T-cell (primary cell): ENCODE data around the gene AXIN1. TPM values are rescaled to one million over a fixed set of nuclear protein-coding genes. Genes with fewer than 3 reads are reported as not detected.

Source experiments
- ATAC-seq, 4 experiments: fragments of 200-7000 bp in 3 of 4; fragments of 150-1000 bp in 1 of 4; cut with Tn5 transposase; replicated peaks in 1 of 4; 1 replicate in 3 of 4; 2 replicates in 1 of 4; pipeline ENCODE4 v1.10.0; 2021; ENCODE audit warnings: moderate library complexity in 3 of 4, mild to moderate bottlenecking in 2 of 4, moderate number of reproducible peaks in 1 of 4
- CTCF ChIA-PET, 2 donors: fragments of 300-600 bp; sonication (Branson Sonifier 250); formaldehyde crosslinking; loops; one replicate each; lab custom pipeline; 2022; ENCODE audit warnings: antibody characterized with exemption in 2 of 2; lab: Charles Lee
- POLR2A ChIA-PET, 2 donors: fragments of 300-600 bp; sonication (Branson Sonifier 250); formaldehyde crosslinking; loops; one replicate each; lab custom pipeline; 2022; ENCODE audit warnings: antibody characterized with exemption in 2 of 2; lab: Charles Lee
- DNase-seq, 35 experiments: peaks; one replicate each; pipeline versions ENCODE4 v3.0.0 to v3.0.0-alpha.2; 2013 to 2023
- H3K27ac ChIP-seq: one replicate; pipeline ENCODE4 v1.5.1; 2013; ENCODE audit warnings: low read length
- H3K27me3 ChIP-seq, 2 experiments: replicated peaks in 1 of 2; 1 replicate in 1 of 2; 2 replicates in 1 of 2; pipeline versions ENCODE4 v1.6.1 to v1.7.0; 2013; ENCODE audit warnings: low read length in 1 of 2, mixed read lengths in 1 of 2; ENCODE audit not compliant: control insufficient read depth in 2 of 2, insufficient read depth in 2 of 2; ENCODE audit errors: extremely low read depth in 1 of 2
- H3K36me3 ChIP-seq, 2 donors: 1 replicate in 1 of 2; 2 replicates in 1 of 2; pipeline versions ENCODE4 v1.6.1 to v1.7.0; 2013; ENCODE audit warnings: low read length in 1 of 2; ENCODE audit not compliant: control insufficient read depth in 2 of 2, insufficient read depth in 1 of 2; ENCODE audit errors: extremely low read depth in 1 of 2
- H3K4me1 ChIP-seq, 2 experiments: 1 replicate in 1 of 2; 2 replicates in 1 of 2; pipeline versions ENCODE4 v1.6.1 to v1.7.0; 2013; ENCODE audit warnings: low read length in 2 of 2, mixed read lengths in 1 of 2; ENCODE audit not compliant: insufficient read depth in 2 of 2, control insufficient read depth in 1 of 2; ENCODE audit errors: extremely low read depth in 1 of 2
- H3K4me3 ChIP-seq, 2 donors: 1 replicate in 1 of 2; 2 replicates in 1 of 2; pipeline versions ENCODE4 v1.5.1 to v1.7.0; 2013; ENCODE audit warnings: mild to moderate bottlenecking in 2 of 2, low read length in 1 of 2, moderate library complexity in 1 of 2; ENCODE audit not compliant: control insufficient read depth in 1 of 2; ENCODE audit errors: extremely low read depth in 1 of 2
- H3K9me3 ChIP-seq: 2 replicates; pipeline ENCODE4 v1.7.0; 2013
- H3K27ac Mint-ChIP-seq, 2 donors: one replicate each; pipeline ENCODE4 v1.8.0; 2020 to 2021; ENCODE audit warnings: mild to moderate bottlenecking in 2 of 2, mixed read lengths in 2 of 2
- H3K27me3 Mint-ChIP-seq, 2 donors: one replicate each; pipeline ENCODE4 v1.8.0; 2021 to 2022; ENCODE audit warnings: mixed read lengths in 2 of 2
- H3K36me3 Mint-ChIP-seq: one replicate; pipeline ENCODE4 v1.8.0; 2021; ENCODE audit warnings: mixed read lengths
- H3K4me1 Mint-ChIP-seq, 3 donors: one replicate each; pipeline ENCODE4 v1.8.0; 2020 to 2022; ENCODE audit warnings: mixed read lengths in 3 of 3, mild to moderate bottlenecking in 1 of 3
- H3K4me3 Mint-ChIP-seq, 3 donors: one replicate each; pipeline ENCODE4 v1.8.0; 2020 to 2022; ENCODE audit warnings: mild to moderate bottlenecking in 3 of 3, mixed read lengths in 3 of 3, moderate library complexity in 3 of 3
- H3K9me3 Mint-ChIP-seq, 3 donors: one replicate each; pipeline ENCODE4 v1.8.0; 2020 to 2022; ENCODE audit warnings: mixed read lengths in 3 of 3
- WGBS: methylation state at CpG from one replicate; pipeline ENCODE4 v1.1.5; 2013; ENCODE audit warnings: missing lambda C conversion rate; ENCODE audit not compliant: insufficient coverage; 5-methylcytosine and 5-hydroxymethylcytosine counted together
- total RNA-seq, 35 experiments: library from RNA in 6 of 35; stranded (reverse) in 6 of 35; fragments of 120-200 nt in 1 of 35; gene quantifications; one replicate each; pipeline versions ENCODE4 v1.2.1 to v1.2.4 and lab custom pipeline; 2013 to 2026

The AXIN1 gene
- total RNA-seq, 5 donors from 2014 or later (not counting 1 experiment from before 2014, with no cell fraction given) = 38.5 to 58.9 (median 50.4) TPM

GRCh38 chr16:263944-264343 is 88.6 kb downstream of the AXIN1 start:
- no peak overlapping the region for H3K27ac ChIP-seq
- Mint-ChIP-seq H3K4me3 (no peak overlapping the region), H3K4me1 (peaks cover 0 to 4% (median 4%) of the 10 kb centered on the region in 3 donors), H3K36me3 (peaks cover 18% of the 10 kb centered on the region), H3K27ac (no peak overlapping the region), H3K9me3 (no peaks in the 10 kb centered on the region), H3K27me3 (no peaks in the 10 kb centered on the region)
- H3K9me3 ChIP-seq = no peaks in the 10 kb centered on the region
- DNase-seq (no peak), ATAC-seq (no peak)
- CTCF ChIA-PET = interaction anchor here in 1 of 2 donors (0.6 kb wide), 1 partner anchor 17 kb away, joined by 9 read pairs; no protein-coding TSS in a partner anchor
- H3K4me3 ChIP-seq = no peak overlapping the region
- POLR2A ChIA-PET = no interaction called here
- H3K4me1 ChIP-seq = peaks cover 0 to 9% of the 10 kb centered on the region in 2 experiments
- H3K27me3 ChIP-seq = no peaks in the 10 kb centered on the region
- peaks cover 26 to 52% of the 10 kb centered on the region in 2 donors for H3K36me3 ChIP-seq
- 97% methylated on average over 17 of the region's 17 CpGs for WGBS

DNA sequence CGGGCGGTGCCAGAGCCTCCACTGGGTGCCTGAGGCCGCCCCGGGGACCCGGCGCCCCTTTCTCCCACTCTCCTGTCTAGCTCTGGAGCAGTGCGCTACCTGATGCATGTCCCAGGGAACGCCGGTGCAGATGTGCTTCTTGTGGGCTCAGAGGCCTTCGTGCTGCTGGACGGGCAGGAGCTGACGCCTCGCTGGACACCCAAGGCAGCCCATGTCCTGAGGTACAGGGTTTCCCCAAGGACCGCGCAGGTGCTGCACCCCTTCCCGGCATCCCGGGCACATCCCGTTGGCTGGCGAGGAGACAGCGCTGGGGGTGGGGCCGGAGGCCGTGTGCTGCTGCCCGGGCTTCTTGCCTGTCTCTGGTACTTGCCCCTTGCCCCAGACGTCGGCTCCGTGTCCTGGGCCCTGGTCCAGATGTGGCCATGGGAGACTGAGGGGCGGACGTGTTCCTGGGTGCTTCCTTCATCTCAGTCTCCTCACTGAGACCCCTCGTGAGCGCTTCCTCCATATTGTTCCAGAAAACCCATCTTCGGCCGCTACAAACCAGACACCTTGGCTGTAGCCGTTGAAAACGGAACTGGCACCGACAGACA is 89.2 kb downstream of the AXIN1 start:
- peaks cover 0 to 9% of the 10 kb centered on the region in 2 experiments for H3K4me1 ChIP-seq
- ChIA-PET CTCF (interaction anchor here in 1 of 2 donors (0.6 kb wide), 1 partner anchor 17 kb away, joined by 9 read pairs; no protein-coding TSS in a partner anchor), POLR2A (no interaction called here)
- Mint-ChIP-seq H3K4me3 (no peak overlapping the region), H3K27ac (no peak overlapping the region), H3K4me1 (peaks cover 0 to 4% (median 4%) of the 10 kb centered on the region in 3 donors), H3K36me3 (peaks cover 19% of the 10 kb centered on the region), H3K27me3 (no peaks in the 10 kb centered on the region), H3K9me3 (no peaks in the 10 kb centered on the region)
- DNase-seq (no peak), ATAC-seq (no peak)
- H3K27me3 ChIP-seq = no peaks in the 10 kb centered on the region
- H3K27ac ChIP-seq = no peak overlapping the region
- H3K9me3 ChIP-seq = no peaks in the 10 kb centered on the region
- H3K36me3 ChIP-seq = peaks cover 26 to 52% of the 10 kb centered on the region in 2 donors
- H3K4me3 ChIP-seq = no peak overlapping the region
- 97% methylated on average over 33 of the region's 35 CpGs for WGBS

- DNase-seq (no peak), ATAC-seq (no peak)
- Mint-ChIP-seq H3K36me3 (peaks cover 19% of the 10 kb centered on the region), H3K27me3 (no peaks in the 10 kb centered on the region), H3K27ac (no peak overlapping the region), H3K4me3 (no peak overlapping the region), H3K9me3 (no peaks in the 10 kb centered on the region), H3K4me1 (peaks cover 0 to 4% (median 1%) of the 10 kb centered on the region in 3 donors)
- H3K27me3 ChIP-seq = no peaks in the 10 kb centered on the region
- no peak overlapping the region for H3K4me3 ChIP-seq
- WGBS = 97% methylated on average over 25 of the region's 29 CpGs
- no peak overlapping the region for H3K27ac ChIP-seq
- no peaks in the 10 kb centered on the region for H3K9me3 ChIP-seq
- CTCF ChIA-PET = no interaction called here
- peaks cover 0 to 9% of the 10 kb centered on the region in 2 experiments for H3K4me1 ChIP-seq
- peaks cover 26 to 52% of the 10 kb centered on the region in 2 donors for H3K36me3 ChIP-seq
- POLR2A ChIA-PET = no interaction called here
Measured at GRCh38 chr16:262121-262745, 90.3 kb downstream of the AXIN1 start.

DNA sequence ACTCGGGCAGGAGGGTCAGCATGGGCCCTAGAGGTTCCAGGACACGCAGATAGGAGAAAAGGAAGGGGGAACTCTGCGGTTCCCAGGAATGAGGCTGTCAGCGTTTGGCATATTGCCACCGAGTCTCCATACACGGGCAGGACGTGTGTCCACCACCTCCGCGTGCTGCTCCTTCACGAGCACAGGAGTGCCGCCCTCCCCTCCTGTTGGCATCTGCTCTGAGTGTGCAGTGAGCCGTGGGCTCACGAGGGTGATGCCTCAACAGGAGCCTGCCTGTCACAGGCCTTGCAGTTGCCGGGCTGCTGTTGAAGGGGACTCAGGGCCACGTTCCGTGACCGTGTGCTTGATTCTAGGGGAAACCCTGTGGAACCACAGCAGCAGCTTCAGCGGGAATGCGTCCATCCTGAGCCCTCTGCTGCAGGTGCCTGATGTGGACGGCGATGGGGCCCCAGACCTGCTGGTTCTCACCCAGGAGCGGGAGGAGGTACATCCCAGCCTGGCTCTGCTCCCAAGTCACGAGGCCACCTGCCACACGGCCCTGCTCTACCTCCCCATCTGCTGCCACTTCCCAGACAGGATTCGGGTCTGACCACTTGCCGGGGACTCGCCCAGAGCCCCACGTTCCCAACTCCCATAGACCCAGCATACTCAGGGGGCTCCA is 91.4 kb downstream of the AXIN1 start:
- H3K4me1 ChIP-seq = peaks cover 0 to 9% of the 10 kb centered on the region in 2 experiments
- ATAC-seq (no peak), DNase-seq (no peak)
- WGBS = 94% methylated on average over 23 of the region's 28 CpGs
- H3K36me3 ChIP-seq = peaks cover 26 to 53% of the 10 kb centered on the region in 2 donors
- Mint-ChIP-seq H3K4me1 (peaks cover 0 to 6% (median 0%) of the 10 kb centered on the region in 3 donors), H3K4me3 (no peak overlapping the region), H3K27me3 (no peaks in the 10 kb centered on the region), H3K36me3 (peaks cover 22% of the 10 kb centered on the region), H3K9me3 (no peaks in the 10 kb centered on the region), H3K27ac (no peak overlapping the region)
- H3K27me3 ChIP-seq = no peaks in the 10 kb centered on the region
- POLR2A ChIA-PET = no interaction called here
- H3K27ac ChIP-seq = no peak overlapping the region
- no peak overlapping the region for H3K4me3 ChIP-seq
- CTCF ChIA-PET = no interaction called here
- H3K9me3 ChIP-seq = no peaks in the 10 kb centered on the region

DNA sequence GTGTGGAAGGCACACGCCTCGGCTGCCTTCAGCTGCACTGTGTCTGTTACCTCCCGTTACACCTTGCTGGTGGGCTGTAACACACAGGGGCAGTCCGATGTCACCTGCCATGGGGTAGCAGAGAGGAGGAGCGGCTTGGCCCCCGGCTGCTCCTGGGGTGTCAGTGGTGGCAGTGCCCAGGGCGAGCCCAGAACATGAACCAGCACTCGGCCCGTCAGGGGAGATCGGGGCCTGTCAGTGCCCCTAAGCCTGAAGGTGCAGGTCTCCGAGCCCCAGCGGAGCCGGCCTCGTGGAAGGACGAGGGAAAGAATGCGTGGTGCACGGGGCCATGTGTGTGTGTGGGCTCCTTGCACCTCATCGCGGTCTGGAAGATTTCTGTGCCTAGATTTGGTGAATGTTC is 92.2 kb downstream of the AXIN1 start:
- DNase-seq (no peak), ATAC-seq (no peak)
- no peaks in the 10 kb centered on the region for H3K27me3 ChIP-seq
- POLR2A ChIA-PET = no interaction called here
- Mint-ChIP-seq H3K4me1 (peaks cover 0 to 7% (median 4%) of the 10 kb centered on the region in 3 donors), H3K9me3 (no peaks in the 10 kb centered on the region), H3K27me3 (no peaks in the 10 kb centered on the region), H3K4me3 (no peak overlapping the region), H3K27ac (no peak overlapping the region), H3K36me3 (peaks cover 26% of the 10 kb centered on the region)
- H3K36me3 ChIP-seq = peaks cover 26 to 57% of the 10 kb centered on the region in 2 donors
- WGBS = 94% methylated on average over 19 of the region's 19 CpGs
- peaks cover 0 to under 1% of the 10 kb centered on the region in 2 experiments for H3K4me1 ChIP-seq
- no peak overlapping the region for H3K4me3 ChIP-seq
- CTCF ChIA-PET = no interaction called here
- no peak overlapping the region for H3K27ac ChIP-seq
- no peaks in the 10 kb centered on the region for H3K9me3 ChIP-seq

GRCh38 chr16:259814-260253 is 92.7 kb downstream of the AXIN1 start:
- no peak overlapping the region for H3K27ac ChIP-seq
- CTCF ChIA-PET = no interaction called here
- no peak for DNase-seq

More at GRCh38 chr16:259814-260253, 92.7 kb downstream of the AXIN1 start:
- Mint-ChIP-seq H3K36me3 (peaks cover 29% of the 10 kb centered on the region), H3K27me3 (no peaks in the 10 kb centered on the region), H3K4me1 (peaks cover 0 to 7% (median 4%) of the 10 kb centered on the region in 3 donors), H3K27ac (no peak overlapping the region), H3K4me3 (no peak overlapping the region), H3K9me3 (no peaks in the 10 kb centered on the region)
- POLR2A ChIA-PET = no interaction called here
- no peak for ATAC-seq
- Histone ChIP-seq H3K4me1 (no peaks in the 10 kb centered on the region), H3K9me3 (no peaks in the 10 kb centered on the region), H3K27me3 (no peaks in the 10 kb centered on the region), H3K4me3 (no peak overlapping the region), H3K36me3 (peaks cover 27 to 57% of the 10 kb centered on the region in 2 donors)
- WGBS = 88% methylated on average over 9 of the region's 13 CpGs
